ENCODE results near the gene MACROD1.

MACROD1 gene

GRCh38 chr11:64100782-64101353, 65.0 kb downstream of the MACROD1 start:
- no peaks in the 10 kb centered on the region for H3K9me3 ChIP-seq (ENCODE audit: control insufficient read depth, low read length)

DNA sequence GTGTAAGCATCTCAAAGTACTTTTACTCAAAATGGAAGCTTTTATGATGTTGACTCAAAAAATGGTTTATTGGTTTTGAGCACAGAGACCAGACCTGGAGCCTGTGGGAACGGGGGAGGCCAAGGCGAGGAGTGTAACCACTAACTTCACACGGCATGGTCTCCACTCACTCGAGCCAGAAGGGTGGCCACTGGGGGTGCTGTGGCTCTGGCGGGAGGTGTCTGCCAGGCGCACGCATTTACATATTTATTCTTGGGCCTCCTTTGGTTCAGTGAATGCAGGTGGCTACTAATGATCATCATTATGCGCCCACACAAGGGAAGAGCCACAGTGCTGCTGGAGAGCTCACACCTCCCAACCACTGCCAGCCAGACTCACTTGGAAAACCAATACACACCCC, 65.6 kb downstream of the MACROD1 start:
- H3K9me3 ChIP-seq (ENCODE audit: control insufficient read depth, low read length): no peaks in the 10 kb centered on the region
- H3K4me1 ChIP-seq (ENCODE audit: control insufficient read depth, insufficient read depth, low read length, poor library complexity, severe bottlenecking): no peaks in the 10 kb centered on the region
- DNase-seq: no peak
- no peaks in the 10 kb centered on the region for H3K27me3 ChIP-seq (replicated peaks; ENCODE audit: control insufficient read depth, insufficient read depth, low read length, poor library complexity, severe bottlenecking)
- no peaks in the 10 kb centered on the region for H3K36me3 ChIP-seq (ENCODE audit: control insufficient read depth, insufficient read depth, low read length)
- H3K27ac ChIP-seq (ENCODE audit: insufficient read depth, low read length, poor library complexity, severe bottlenecking): no peak overlapping the region
- H3K4me3 ChIP-seq (ENCODE audit: insufficient read depth, low read depth, low read length, poor library complexity, severe bottlenecking): no peak overlapping the region

More at GRCh38 chr11:64100782-64101353, 65.0 kb downstream of the MACROD1 start:
- Histone ChIP-seq H3K27me3 (replicated peaks; ENCODE audit: control insufficient read depth, insufficient read depth, low read length, poor library complexity, severe bottlenecking) (no peaks in the 10 kb centered on the region), H3K36me3 (ENCODE audit: control insufficient read depth, insufficient read depth, low read length) (no peaks in the 10 kb centered on the region), H3K27ac (ENCODE audit: insufficient read depth, low read length, poor library complexity, severe bottlenecking) (no peak overlapping the region), H3K4me3 (ENCODE audit: insufficient read depth, low read depth, low read length, poor library complexity, severe bottlenecking) (no peak overlapping the region), H3K4me1 (ENCODE audit: control insufficient read depth, insufficient read depth, low read length, poor library complexity, severe bottlenecking) (no peaks in the 10 kb centered on the region)
- no peak for DNase-seq

DNA sequence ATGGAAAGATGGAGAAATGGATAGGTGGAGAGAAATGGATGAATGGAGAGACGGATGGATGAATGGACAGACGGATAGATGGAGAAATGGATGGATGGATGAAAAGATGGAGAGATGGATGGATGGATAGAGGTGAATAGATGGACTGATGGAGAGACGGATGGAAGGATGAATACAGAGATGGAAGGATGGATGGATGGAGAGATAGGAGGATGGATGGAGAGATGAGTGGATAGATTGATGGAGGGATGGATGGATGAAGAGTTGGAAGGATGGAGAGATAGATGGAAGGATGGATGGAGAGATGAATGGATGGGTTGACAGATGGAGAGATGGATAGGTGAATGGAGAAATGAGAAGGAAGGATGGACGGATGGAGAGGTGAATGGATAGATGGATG, 66.5 kb downstream of the MACROD1 start:
- Histone ChIP-seq H3K9me3 (ENCODE audit: control insufficient read depth, low read length) (no peaks in the 10 kb centered on the region), H3K4me1 (ENCODE audit: control insufficient read depth, insufficient read depth, low read length, poor library complexity, severe bottlenecking) (no peaks in the 10 kb centered on the region), H3K27ac (ENCODE audit: insufficient read depth, low read length, poor library complexity, severe bottlenecking) (no peak overlapping the region), H3K27me3 (replicated peaks; ENCODE audit: control insufficient read depth, insufficient read depth, low read length, poor library complexity, severe bottlenecking) (no peaks in the 10 kb centered on the region), H3K36me3 (ENCODE audit: control insufficient read depth, insufficient read depth, low read length) (no peaks in the 10 kb centered on the region), H3K4me3 (ENCODE audit: insufficient read depth, low read depth, low read length, poor library complexity, severe bottlenecking) (no peak overlapping the region)
- no peak for DNase-seq

- H3K36me3 ChIP-seq (ENCODE audit: control insufficient read depth, insufficient read depth, low read length): no peaks in the 10 kb centered on the region
- no peaks in the 10 kb centered on the region for H3K4me1 ChIP-seq (ENCODE audit: control insufficient read depth, insufficient read depth, low read length, poor library complexity, severe bottlenecking)
- DNase-seq: no peak
- no peaks in the 10 kb centered on the region for H3K9me3 ChIP-seq (ENCODE audit: control insufficient read depth, low read length)
- no peak overlapping the region for H3K27ac ChIP-seq (ENCODE audit: insufficient read depth, low read length, poor library complexity, severe bottlenecking)
- no peaks in the 10 kb centered on the region for H3K27me3 ChIP-seq (replicated peaks; ENCODE audit: control insufficient read depth, insufficient read depth, low read length, poor library complexity, severe bottlenecking)
- no peak overlapping the region for H3K4me3 ChIP-seq (ENCODE audit: insufficient read depth, low read depth, low read length, poor library complexity, severe bottlenecking)
Measured at GRCh38 chr11:64098318-64098831, 67.5 kb downstream of the MACROD1 start.

DNA sequence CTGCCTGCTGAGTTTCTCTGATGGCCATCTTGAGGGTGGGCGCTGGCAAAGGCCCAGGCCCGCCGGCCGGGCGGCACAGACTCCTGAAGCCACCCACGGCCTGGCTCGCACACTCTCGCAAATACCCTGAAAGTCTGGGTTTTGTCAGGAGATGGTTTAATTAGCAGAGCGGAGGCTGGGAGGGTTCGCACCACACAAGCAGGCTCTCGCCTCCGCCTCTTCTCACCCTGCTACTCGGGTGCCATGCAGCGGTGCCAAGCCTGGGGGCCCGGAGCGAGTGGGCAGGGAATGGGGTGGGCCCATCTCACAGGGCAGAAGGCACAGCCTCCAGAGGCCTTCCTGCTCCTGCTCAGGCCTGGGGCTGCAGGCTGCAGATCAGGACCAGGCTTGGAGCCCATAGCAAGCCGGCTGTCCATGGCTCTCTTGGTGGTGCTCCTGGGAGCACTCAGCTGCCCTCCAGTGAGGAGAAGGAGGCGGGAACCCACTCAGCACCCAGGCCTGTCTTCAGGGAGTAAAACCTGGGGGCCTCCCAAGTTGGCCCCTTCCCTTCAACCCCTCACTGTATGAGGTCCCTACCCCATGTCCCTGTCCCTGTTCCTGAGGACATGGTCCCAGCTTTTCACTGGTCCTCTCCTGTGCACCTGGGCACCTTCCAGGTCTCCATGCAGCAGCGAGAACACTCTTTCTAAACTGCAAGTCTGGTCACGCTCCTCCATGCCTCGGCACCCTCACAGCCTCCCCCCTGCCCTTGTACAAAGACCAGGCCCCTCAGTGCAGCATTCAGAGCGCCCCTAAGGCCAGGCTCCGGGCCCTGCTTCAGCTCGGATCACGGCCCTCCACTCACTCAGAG, 68.2 kb downstream of the MACROD1 start:
- no peak for DNase-seq
- Histone ChIP-seq H3K27ac (ENCODE audit: insufficient read depth, low read length, poor library complexity, severe bottlenecking) (no peak overlapping the region), H3K4me3 (ENCODE audit: insufficient read depth, low read depth, low read length, poor library complexity, severe bottlenecking) (no peak overlapping the region), H3K9me3 (ENCODE audit: control insufficient read depth, low read length) (no peaks in the 10 kb centered on the region), H3K36me3 (ENCODE audit: control insufficient read depth, insufficient read depth, low read length) (no peaks in the 10 kb centered on the region), H3K27me3 (replicated peaks; ENCODE audit: control insufficient read depth, insufficient read depth, low read length, poor library complexity, severe bottlenecking) (no peaks in the 10 kb centered on the region), H3K4me1 (ENCODE audit: control insufficient read depth, insufficient read depth, low read length, poor library complexity, severe bottlenecking) (no peaks in the 10 kb centered on the region)

- Histone ChIP-seq H3K27me3 (replicated peaks; ENCODE audit: control insufficient read depth, insufficient read depth, low read length, poor library complexity, severe bottlenecking) (no peaks in the 10 kb centered on the region), H3K9me3 (ENCODE audit: control insufficient read depth, low read length) (no peaks in the 10 kb centered on the region), H3K27ac (ENCODE audit: insufficient read depth, low read length, poor library complexity, severe bottlenecking) (no peak overlapping the region), H3K36me3 (ENCODE audit: control insufficient read depth, insufficient read depth, low read length) (no peaks in the 10 kb centered on the region), H3K4me1 (ENCODE audit: control insufficient read depth, insufficient read depth, low read length, poor library complexity, severe bottlenecking) (no peaks in the 10 kb centered on the region), H3K4me3 (ENCODE audit: insufficient read depth, low read depth, low read length, poor library complexity, severe bottlenecking) (no peak overlapping the region)
- DNase-seq: no peak
Measured at GRCh38 chr11:64096835-64097234, 69.1 kb downstream of the MACROD1 start.

DNA sequence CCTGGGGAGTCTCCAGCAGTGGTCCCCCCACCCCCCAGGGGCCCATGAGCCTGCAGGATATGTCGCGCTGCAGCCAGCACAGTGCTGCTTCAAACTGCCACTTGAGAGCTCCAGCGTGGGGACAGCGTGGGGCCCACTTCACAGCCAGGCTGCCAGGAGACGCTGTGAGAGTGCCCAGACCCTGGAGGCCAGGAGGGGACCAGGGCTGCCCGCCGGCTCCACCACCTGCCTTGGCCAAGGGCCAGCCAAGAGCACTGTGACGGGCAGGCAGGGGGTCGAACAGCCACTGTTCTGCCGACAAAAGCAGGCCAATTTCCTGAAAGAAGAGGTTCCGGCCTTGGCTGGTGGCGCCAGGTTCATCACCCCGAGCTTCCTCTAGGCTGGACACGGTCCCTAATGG, 70.0 kb downstream of the MACROD1 start:
- H3K27ac ChIP-seq (ENCODE audit: insufficient read depth, low read length, poor library complexity, severe bottlenecking): no peak overlapping the region

GRCh38 chr11:64095273-64095817, 70.6 kb downstream of the MACROD1 start:
- DNase-seq: no peak
- Histone ChIP-seq H3K36me3 (ENCODE audit: control insufficient read depth, insufficient read depth, low read length) (no peaks in the 10 kb centered on the region), H3K27ac (ENCODE audit: insufficient read depth, low read length, poor library complexity, severe bottlenecking) (no peak overlapping the region), H3K4me1 (ENCODE audit: control insufficient read depth, insufficient read depth, low read length, poor library complexity, severe bottlenecking) (no peaks in the 10 kb centered on the region), H3K9me3 (ENCODE audit: control insufficient read depth, low read length) (no peaks in the 10 kb centered on the region), H3K27me3 (replicated peaks; ENCODE audit: control insufficient read depth, insufficient read depth, low read length, poor library complexity, severe bottlenecking) (no peaks in the 10 kb centered on the region), H3K4me3 (ENCODE audit: insufficient read depth, low read depth, low read length, poor library complexity, severe bottlenecking) (no peak overlapping the region)

More for the DNA sequence above, 70.0 kb downstream of the MACROD1 start:
- H3K36me3 ChIP-seq (ENCODE audit: control insufficient read depth, insufficient read depth, low read length): no peaks in the 10 kb centered on the region
- no peak overlapping the region for H3K4me3 ChIP-seq (ENCODE audit: insufficient read depth, low read depth, low read length, poor library complexity, severe bottlenecking)
- H3K9me3 ChIP-seq (ENCODE audit: control insufficient read depth, low read length): no peaks in the 10 kb centered on the region
- no peaks in the 10 kb centered on the region for H3K27me3 ChIP-seq (replicated peaks; ENCODE audit: control insufficient read depth, insufficient read depth, low read length, poor library complexity, severe bottlenecking)
- DNase-seq: no peak
- H3K4me1 ChIP-seq (ENCODE audit: control insufficient read depth, insufficient read depth, low read length, poor library complexity, severe bottlenecking): no peaks in the 10 kb centered on the region

- Histone ChIP-seq H3K27ac (ENCODE audit: insufficient read depth, low read length, poor library complexity, severe bottlenecking) (no peak overlapping the region), H3K4me3 (ENCODE audit: insufficient read depth, low read depth, low read length, poor library complexity, severe bottlenecking) (no peak overlapping the region), H3K9me3 (ENCODE audit: control insufficient read depth, low read length) (no peaks in the 10 kb centered on the region), H3K4me1 (ENCODE audit: control insufficient read depth, insufficient read depth, low read length, poor library complexity, severe bottlenecking) (no peaks in the 10 kb centered on the region), H3K36me3 (ENCODE audit: control insufficient read depth, insufficient read depth, low read length) (no peaks in the 10 kb centered on the region), H3K27me3 (replicated peaks; ENCODE audit: control insufficient read depth, insufficient read depth, low read length, poor library complexity, severe bottlenecking) (no peaks in the 10 kb centered on the region)
- DNase-seq: no peak
Measured at GRCh38 chr11:64094463-64095260, 71.3 kb downstream of the MACROD1 start.

All from effector memory CD4-positive, alpha-beta T cell (primary cell).